Measurements from ENCODE around the gene LIPC. TPM values are rescaled to one million over a fixed set of nuclear protein-coding genes. Genes with fewer than 3 reads are reported as not detected.
A peak's percentile ranks its signal among the peaks of the same experiment; 100 is the strongest.

Gene LIPC
- total and polyA plus RNA-seq, 8 donors: 0.11 to 1.0 (median 0.60) TPM

GRCh38 chr15:58460872-58461271, 29.1 kb downstream of the LIPC start:
- intact Hi-C loops (cut with DNase I): no loop called here
- Histone ChIP-seq H3K27ac (no peak overlapping the region), H3K9me3 (no peaks in the 10 kb centered on the region), H3K4me1 (peaks cover 6 to 46% of the 10 kb centered on the region in 2 donors), H3K27me3 (no peaks in the 10 kb centered on the region), H3K36me3 (no peaks in the 10 kb centered on the region), H3K4me3 (no peak overlapping the region)
- TF ChIP-seq CTCF (IDR thresholded peaks at IDR 0.05): no peak
- ATAC-seq: no peak
- no peak for DNase-seq

GRCh38 chr15:58462547-58462946, 30.8 kb downstream of the LIPC start:
- H3K27ac ChIP-seq: no peak overlapping the region
- no peak overlapping the region for H3K4me3 ChIP-seq
- H3K9me3 ChIP-seq: no peaks in the 10 kb centered on the region
- no peaks in the 10 kb centered on the region for H3K27me3 ChIP-seq
- H3K4me1 ChIP-seq: peaks cover 6 to 40% of the 10 kb centered on the region in 2 donors
- ATAC-seq (peak; percentile 95), DNase-seq (peak in 2 of 4 donors; percentile 64 to 79)
- no peaks in the 10 kb centered on the region for H3K36me3 ChIP-seq
- no peak for TF ChIP-seq CTCF (IDR thresholded peaks at IDR 0.05)
- intact Hi-C loops (cut with DNase I): no loop called here

- intact Hi-C loops (cut with DNase I): no loop called here
- DNase-seq (no peak), ATAC-seq (no peak)
- Histone ChIP-seq H3K27ac (no peak overlapping the region), H3K36me3 (no peaks in the 10 kb centered on the region), H3K27me3 (no peaks in the 10 kb centered on the region), H3K4me1 (peaks cover 6 to 34% of the 10 kb centered on the region in 2 donors), H3K9me3 (no peaks in the 10 kb centered on the region), H3K4me3 (no peak overlapping the region)
- no peak for TF ChIP-seq CTCF (IDR thresholded peaks at IDR 0.05)
Observed at GRCh38 chr15:58462973-58463663, 31.3 kb downstream of the LIPC start.

GRCh38 chr15:58463815-58464650, 32.2 kb downstream of the LIPC start:
- Histone ChIP-seq H3K36me3 (no peaks in the 10 kb centered on the region), H3K4me3 (no peak overlapping the region), H3K27ac (no peak overlapping the region), H3K27me3 (no peaks in the 10 kb centered on the region), H3K4me1 (peaks cover 6 to 25% of the 10 kb centered on the region in 2 donors), H3K9me3 (no peaks in the 10 kb centered on the region)
- no peak for ATAC-seq
- intact Hi-C loops (cut with DNase I): no loop called here
- DNase-seq: no peak
- no peak for TF ChIP-seq CTCF (IDR thresholded peaks at IDR 0.05)

GRCh38 chr15:58465070-58465469, 33.3 kb downstream of the LIPC start:
- intact Hi-C loops (cut with DNase I): no loop called here
- no peaks in the 10 kb centered on the region for H3K36me3 ChIP-seq

More at GRCh38 chr15:58465070-58465469, 33.3 kb downstream of the LIPC start:
- H3K9me3 ChIP-seq: no peaks in the 10 kb centered on the region
- TF ChIP-seq CTCF (IDR thresholded peaks at IDR 0.05): no peak
- ATAC-seq: no peak
- H3K27me3 ChIP-seq: no peaks in the 10 kb centered on the region
- no peak overlapping the region for H3K4me3 ChIP-seq
- no peak for DNase-seq
- H3K4me1 ChIP-seq: peaks cover 4 to 23% of the 10 kb centered on the region in 2 donors
- H3K27ac ChIP-seq: no peak overlapping the region

Measured in left lung (tissue), 10 donors.